Activated CD4-positive, alpha-beta T cell treated with anti-CD3 and anti-CD28 coated beads, Interleukin-2, amount 10 ng/mL, durations not matched to agents 24 days and 14 days (primary cell): ENCODE results near the gene KANK3. TPM values are rescaled to one million over a fixed set of nuclear protein-coding genes. Genes with fewer than 3 reads are reported as not detected.
A peak's percentile ranks its signal among the peaks of the same experiment; 100 is the strongest.
"Not testable (repeated sequence)": the region's sequence is repeated elsewhere in the genome, so short reads cannot be mapped to it uniquely, and the experiment has no call there.

ENCODE experiments used
- DNase-seq: peaks from one replicate; pipeline ENCODE4 v3.0.0; 2022
- H3K27ac Mint-ChIP-seq: one replicate; pipeline ENCODE4 v1.8.0; 2022; ENCODE audit warnings: mild to moderate bottlenecking, mixed read lengths
- H3K27me3 Mint-ChIP-seq: one replicate; pipeline ENCODE4 v1.8.0; 2022; ENCODE audit warnings: mixed read lengths
- H3K36me3 Mint-ChIP-seq: one replicate; pipeline ENCODE4 v1.8.0; 2022; ENCODE audit warnings: low read depth, mild to moderate bottlenecking, mixed read lengths
- H3K4me1 Mint-ChIP-seq: one replicate; pipeline ENCODE4 v1.8.0; 2021; ENCODE audit warnings: mixed read lengths
- H3K4me3 Mint-ChIP-seq: one replicate; pipeline ENCODE4 v1.8.0; 2022; ENCODE audit warnings: mild to moderate bottlenecking, moderate library complexity, mixed read lengths
- H3K9me3 Mint-ChIP-seq: one replicate; pipeline ENCODE4 v1.8.0; 2021; ENCODE audit warnings: mixed read lengths
- intact Hi-C: fragments of 100-400 bp; cut with micrococcal nuclease; formaldehyde crosslinking; loops from one replicate; pipeline ENCODE4 v1.15.1; 2023
- total RNA-seq: library from RNA; stranded (reverse); gene quantifications from 2 replicates; pipeline ENCODE4 v1.2.3, GENCODE V29; 2022

KANK3 gene
- total RNA-seq, 1 donor from 2014 or later, result 1.5 TPM

- intact Hi-C loops, result no loop called here
- H3K4me3 Mint-ChIP-seq, result no peak overlapping the region
- no peaks in the 10 kb centered on the region for H3K36me3 Mint-ChIP-seq
- DNase-seq, result no peak
- H3K27ac Mint-ChIP-seq, result no peak overlapping the region
- peaks cover 17% of the 10 kb centered on the region for H3K27me3 Mint-ChIP-seq
- no peaks in the 10 kb centered on the region for H3K9me3 Mint-ChIP-seq
- H3K4me1 Mint-ChIP-seq, result peaks cover 18% of the 10 kb centered on the region
Observed at GRCh38 chr19:8361921-8362793, 19.1 kb upstream of the KANK3 start.

GRCh38 chr19:8360196-8360595 is 17.1 kb upstream of the KANK3 start:
- Mint-ChIP-seq H3K9me3 (no peaks in the 10 kb centered on the region), H3K4me1 (peaks cover 20% of the 10 kb centered on the region), H3K36me3 (no peaks in the 10 kb centered on the region), H3K27me3 (peaks cover 3% of the 10 kb centered on the region), H3K4me3 (no peak overlapping the region), H3K27ac (no peak overlapping the region)
- intact Hi-C loops, result no loop called here
- no peak for DNase-seq

GRCh38 chr19:8358948-8359347 is 15.9 kb upstream of the KANK3 start:
- intact Hi-C loops, result no loop called here
- no peak for DNase-seq
- no peak overlapping the region for H3K27ac Mint-ChIP-seq
- H3K27me3 Mint-ChIP-seq, result peaks cover 3% of the 10 kb centered on the region
- H3K9me3 Mint-ChIP-seq, result no peaks in the 10 kb centered on the region
- no peaks in the 10 kb centered on the region for H3K36me3 Mint-ChIP-seq
- H3K4me3 Mint-ChIP-seq, result no peak overlapping the region
- H3K4me1 Mint-ChIP-seq, result peaks cover 18% of the 10 kb centered on the region

- DNase-seq, result no peak
- H3K4me1 Mint-ChIP-seq, result peaks cover 14% of the 10 kb centered on the region
- H3K36me3 Mint-ChIP-seq, result no peaks in the 10 kb centered on the region
- intact Hi-C loops, result no loop called here
- H3K27ac Mint-ChIP-seq, result no peak overlapping the region
- peaks cover 5% of the 10 kb centered on the region for H3K27me3 Mint-ChIP-seq
- no peaks in the 10 kb centered on the region for H3K9me3 Mint-ChIP-seq
- no peak overlapping the region for H3K4me3 Mint-ChIP-seq
Observed at GRCh38 chr19:8357007-8357521, 14.0 kb upstream of the KANK3 start.

GRCh38 chr19:8355631-8356402 is 12.8 kb upstream of the KANK3 start:
- H3K36me3 Mint-ChIP-seq, result no peaks in the 10 kb centered on the region
- H3K9me3 Mint-ChIP-seq, result no peaks in the 10 kb centered on the region
- intact Hi-C loops, result no loop called here
- no peak overlapping the region for H3K4me3 Mint-ChIP-seq
- no peak overlapping the region for H3K27ac Mint-ChIP-seq
- no peak for DNase-seq
- H3K27me3 Mint-ChIP-seq, result peaks cover 15% of the 10 kb centered on the region
- peaks cover 13% of the 10 kb centered on the region for H3K4me1 Mint-ChIP-seq

GRCh38 chr19:8352845-8353244 is 9.8 kb upstream of the KANK3 start:
- intact Hi-C loops, result loop anchor here (5.0 kb wide), 2 partner anchors 154 to 224 kb away; partner anchors contain the start of gene MYO1F
- H3K27ac Mint-ChIP-seq, H3K9me3 Mint-ChIP-seq, H3K4me3 Mint-ChIP-seq, DNase-seq, H3K36me3 Mint-ChIP-seq: not testable (repeated sequence)
- peaks cover 23% of the 10 kb centered on the region for H3K27me3 Mint-ChIP-seq
- H3K4me1 Mint-ChIP-seq, result peaks cover 13% of the 10 kb centered on the region

- Mint-ChIP-seq H3K4me1 (peaks cover 13% of the 10 kb centered on the region), H3K36me3 (no peaks in the 10 kb centered on the region), H3K27ac (no peak overlapping the region), H3K4me3 (peak overlapping the region; percentile 19), H3K27me3 (peaks cover 23% of the 10 kb centered on the region), H3K9me3 (no peaks in the 10 kb centered on the region)
- no peak for DNase-seq
- intact Hi-C loops, result loop anchor here (5.0 kb wide), 2 partner anchors 155 to 225 kb away; partner anchors contain the start of gene MYO1F
Observed at GRCh38 chr19:8352134-8352827, 9.2 kb upstream of the KANK3 start.

- intact Hi-C loops, result loop anchor here (5.0 kb wide), 2 partner anchors 158 to 228 kb away; partner anchors contain the start of gene MYO1F
- not testable (repeated sequence) for H3K4me3 Mint-ChIP-seq, H3K9me3 Mint-ChIP-seq, H3K27ac Mint-ChIP-seq, H3K36me3 Mint-ChIP-seq, DNase-seq, H3K4me1 Mint-ChIP-seq
- peaks cover 24% of the 10 kb centered on the region for H3K27me3 Mint-ChIP-seq
Observed at GRCh38 chr19:8349629-8350372, 6.7 kb upstream of the KANK3 start.

GRCh38 chr19:8343483-8343844 is 402 bp upstream of the KANK3 start:
- Mint-ChIP-seq H3K4me3 (peak overlapping the region; percentile 76), H3K36me3 (no peaks in the 10 kb centered on the region), H3K9me3 (no peaks in the 10 kb centered on the region), H3K27me3 (peaks cover 27% of the 10 kb centered on the region), H3K4me1 (peaks cover 9% of the 10 kb centered on the region), H3K27ac (no peak overlapping the region)
- DNase-seq, result no peak
- intact Hi-C loops, result no loop called here

GRCh38 chr19:8342316-8342683 is 762 bp downstream of the KANK3 start:
- H3K36me3 Mint-ChIP-seq, result no peaks in the 10 kb centered on the region
- no peaks in the 10 kb centered on the region for H3K9me3 Mint-ChIP-seq
- H3K27ac Mint-ChIP-seq, result no peak overlapping the region
- H3K4me1 Mint-ChIP-seq, result peaks cover 9% of the 10 kb centered on the region
- no peak for DNase-seq
- H3K4me3 Mint-ChIP-seq, result no peak overlapping the region
- H3K27me3 Mint-ChIP-seq, result peaks cover 35% of the 10 kb centered on the region
- intact Hi-C loops, result no loop called here

- intact Hi-C loops, H3K4me3 Mint-ChIP-seq: not testable (repeated sequence)
- H3K27me3 Mint-ChIP-seq, result peaks cover 39% of the 10 kb centered on the region
Observed at GRCh38 chr19:8341504-8341903, 1.6 kb downstream of the KANK3 start.

GRCh38 chr19:8340341-8341096 is 2.5 kb downstream of the KANK3 start:
- Mint-ChIP-seq H3K4me1 (peaks cover 14% of the 10 kb centered on the region), H3K27ac (no peak overlapping the region), H3K9me3 (no peaks in the 10 kb centered on the region), H3K36me3 (no peaks in the 10 kb centered on the region), H3K4me3 (no peak overlapping the region), H3K27me3 (peaks cover 47% of the 10 kb centered on the region)
- DNase-seq, result no peak
- intact Hi-C loops, result no loop called here

More at GRCh38 chr19:8341504-8341903, 1.6 kb downstream of the KANK3 start:
- peaks cover 11% of the 10 kb centered on the region for H3K4me1 Mint-ChIP-seq
- not testable (repeated sequence) for H3K27ac Mint-ChIP-seq, H3K36me3 Mint-ChIP-seq, H3K9me3 Mint-ChIP-seq, DNase-seq
